A673 (cell line): ENCODE data around the gene MAGI1. TPM values are rescaled to one million over a fixed set of nuclear protein-coding genes. Genes with fewer than 3 reads are reported as not detected.
"Not testable (repeated sequence)": the region's sequence is repeated elsewhere in the genome, so short reads cannot be mapped to it uniquely, and the experiment has no call there.

Source experiments
- BruUV-seq: library from RNA; stranded (reverse); fragments of 400-500 nt; replicated peaks from 2 replicates; lab custom pipeline; 2021; lab: Mats Ljungman, UMichigan
- CTCF ChIA-PET: fragments of 300-600 bp; sonication (Branson Sonifier 250); formaldehyde crosslinking; loops from one replicate; lab custom pipeline; 2022; ENCODE audit warnings: antibody characterized with exemption; lab: Charles Lee
- POLR2A ChIA-PET: fragments of 300-600 bp; sonication (Branson Sonifier 250); formaldehyde crosslinking; loops from one replicate; lab custom pipeline; 2022; ENCODE audit warnings: antibody characterized with exemption; ENCODE audit not compliant: low non-redundant PET; lab: Charles Lee
- DNase-seq: peaks from one replicate; pipeline ENCODE4 v3.0.0-alpha.2; 2015; ENCODE audit warnings: low spot score
- H3K27ac ChIP-seq: fragments of 200-600 bp; sonication (generic); 2 replicates; pipeline ENCODE4 v1.5.1; 2016; ENCODE audit warnings: mixed run types, low read depth, mild to moderate bottlenecking, mixed read lengths, antibody characterized with exemption, low read length; ENCODE audit not compliant: poor library complexity, severe bottlenecking
- H3K27me3 ChIP-seq: fragments of 200-600 bp; sonication (generic); replicated peaks from 2 replicates; pipeline ENCODE4 v1.6.1; 2017; ENCODE audit warnings: mixed run types, low read depth, mild to moderate bottlenecking, mixed read lengths, antibody characterized with exemption, low read length; ENCODE audit not compliant: insufficient read depth, poor library complexity
- H3K36me3 ChIP-seq: fragments of 200-600 bp; sonication (generic); 2 replicates; pipeline ENCODE4 v1.6.1; 2016; ENCODE audit warnings: mixed run types, mild to moderate bottlenecking, mixed read lengths, antibody characterized with exemption, low read length; ENCODE audit not compliant: insufficient read depth, poor library complexity, severe bottlenecking
- H3K4me1 ChIP-seq: fragments of 200-600 bp; sonication (generic); 2 replicates; pipeline ENCODE4 v1.6.1; 2017; ENCODE audit warnings: mixed run types, mild to moderate bottlenecking, mixed read lengths, antibody characterized with exemption, low read length; ENCODE audit not compliant: insufficient read depth, poor library complexity, severe bottlenecking
- H3K4me3 ChIP-seq: fragments of 200-600 bp; sonication (generic); 2 replicates; pipeline ENCODE4 v1.5.1; 2016; ENCODE audit warnings: low read depth, mixed run types, mild to moderate bottlenecking, mixed read lengths, low read length; ENCODE audit not compliant: poor library complexity, severe bottlenecking
- H3K9me3 ChIP-seq: fragments of 200-600 bp; sonication (generic); 2 replicates; pipeline ENCODE4 v1.6.1; 2016; ENCODE audit warnings: mixed run types, low read depth, mild to moderate bottlenecking, mixed read lengths, antibody characterized with exemption, low read length; ENCODE audit not compliant: poor library complexity, severe bottlenecking
- EZH2 ChIP-seq: fragments of 200-600 bp; sonication (generic); IDR thresholded peaks from 2 replicates; pipeline ENCODE4 v1.6.1; 2017; ENCODE audit warnings: borderline replicate concordance, low read depth, mild to moderate bottlenecking, mixed read lengths, antibody characterized with exemption, low read length; ENCODE audit not compliant: poor library complexity, severe bottlenecking
- intact Hi-C: fragments of 100-400 bp; cut with micrococcal nuclease; formaldehyde crosslinking; loops from one replicate; pipeline ENCODE4 v1.10.0; 2022; ENCODE audit not compliant: unreplicated experiment
- total RNA-seq: library from RNA; stranded (reverse); gene quantifications from 2 replicates; pipeline ENCODE4 v1.2.3, GENCODE V29; 2021
- TF ChIP-seq, protein P1 (sequence below): fragments of 300-800, 200-600 bp; sonication (generic); conservative IDR thresholded peaks from 2 replicates; pipeline ENCODE4 v1.5.1; 2017; ENCODE audit warnings: low read depth, mild to moderate bottlenecking, antibody characterized with exemption, low read length, moderate library complexity, mixed read lengths

Gene MAGI1
- total RNA-seq, 1 experiment from 2014 or later = 30.5 TPM

DNA sequence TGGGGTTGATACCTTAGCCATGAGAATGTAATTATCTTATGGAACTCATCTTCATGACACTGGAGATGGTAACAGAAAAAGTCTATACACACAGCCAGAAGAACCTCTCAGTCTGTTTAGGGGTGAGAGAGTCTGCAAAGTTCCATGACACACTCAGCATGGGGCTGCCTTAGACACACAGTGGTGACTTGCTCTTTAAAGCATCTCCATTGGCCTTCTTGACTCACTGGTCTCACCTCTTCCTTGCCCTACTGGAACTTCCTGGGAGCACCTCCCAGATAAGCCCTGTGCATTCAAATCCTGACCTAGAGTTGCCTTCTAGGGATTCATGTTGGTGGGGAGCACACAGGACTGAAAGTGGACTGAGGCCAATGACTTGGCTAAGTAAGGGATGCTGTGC is 9.3 kb downstream of the MAGI1 start:
- Histone ChIP-seq H3K36me3 (no peaks in the 10 kb centered on the region), H3K27me3 (no peaks in the 10 kb centered on the region), H3K4me1 (no peaks in the 10 kb centered on the region), H3K27ac (no peak overlapping the region), H3K4me3 (no peak overlapping the region), H3K9me3 (no peaks in the 10 kb centered on the region)
- DNase-seq = no peak
- intact Hi-C loops = no loop called here
- no TSS peak for BruUV-seq
- POLR2A ChIA-PET = no interaction called here
- CTCF ChIA-PET = no interaction called here
- TF ChIP-seq EZH2 = no peak
- TF ChIP-seq, protein P1, sequence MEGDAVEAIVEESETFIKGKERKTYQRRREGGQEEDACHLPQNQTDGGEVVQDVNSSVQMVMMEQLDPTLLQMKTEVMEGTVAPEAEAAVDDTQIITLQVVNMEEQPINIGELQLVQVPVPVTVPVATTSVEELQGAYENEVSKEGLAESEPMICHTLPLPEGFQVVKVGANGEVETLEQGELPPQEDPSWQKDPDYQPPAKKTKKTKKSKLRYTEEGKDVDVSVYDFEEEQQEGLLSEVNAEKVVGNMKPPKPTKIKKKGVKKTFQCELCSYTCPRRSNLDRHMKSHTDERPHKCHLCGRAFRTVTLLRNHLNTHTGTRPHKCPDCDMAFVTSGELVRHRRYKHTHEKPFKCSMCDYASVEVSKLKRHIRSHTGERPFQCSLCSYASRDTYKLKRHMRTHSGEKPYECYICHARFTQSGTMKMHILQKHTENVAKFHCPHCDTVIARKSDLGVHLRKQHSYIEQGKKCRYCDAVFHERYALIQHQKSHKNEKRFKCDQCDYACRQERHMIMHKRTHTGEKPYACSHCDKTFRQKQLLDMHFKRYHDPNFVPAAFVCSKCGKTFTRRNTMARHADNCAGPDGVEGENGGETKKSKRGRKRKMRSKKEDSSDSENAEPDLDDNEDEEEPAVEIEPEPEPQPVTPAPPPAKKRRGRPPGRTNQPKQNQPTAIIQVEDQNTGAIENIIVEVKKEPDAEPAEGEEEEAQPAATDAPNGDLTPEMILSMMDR = no peak

GRCh38 chr3:66029014-66029413 is 9.7 kb downstream of the MAGI1 start:
- TF ChIP-seq EZH2 = no peak
- TF ChIP-seq, protein P1 = no peak
- Histone ChIP-seq H3K36me3 (no peaks in the 10 kb centered on the region), H3K27me3 (no peaks in the 10 kb centered on the region), H3K4me3 (no peak overlapping the region), H3K9me3 (no peaks in the 10 kb centered on the region), H3K4me1 (no peaks in the 10 kb centered on the region), H3K27ac (no peak overlapping the region)
- ChIA-PET CTCF (no interaction called here), POLR2A (no interaction called here)
- intact Hi-C loops = no loop called here
- no peak for DNase-seq
- no TSS peak for BruUV-seq

DNA sequence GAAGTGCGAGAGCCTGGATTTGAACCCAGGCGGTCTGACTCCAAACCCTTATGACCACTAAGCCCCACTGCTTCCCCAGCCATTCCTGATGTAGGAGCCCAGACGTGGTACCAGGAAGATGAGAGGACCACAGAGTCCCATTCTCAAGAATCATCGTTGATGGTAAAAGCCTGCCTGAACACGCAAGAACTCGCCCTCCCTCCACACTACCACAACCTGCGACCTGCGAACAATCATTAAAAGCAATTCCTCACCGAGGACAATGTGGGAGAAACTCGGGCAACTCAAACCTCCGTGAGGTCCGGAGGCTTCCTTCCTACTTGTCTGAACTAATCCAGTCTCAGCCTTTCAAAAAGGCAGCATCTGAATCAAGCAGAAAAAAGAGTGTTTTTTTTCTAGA is 10.3 kb downstream of the MAGI1 start:
- ChIA-PET CTCF (no interaction called here), POLR2A (no interaction called here)
- no peak for DNase-seq
- H3K4me1 ChIP-seq = peaks cover 5% of the 10 kb centered on the region
- no TSS peak for BruUV-seq
- TF ChIP-seq EZH2 = no peak
- TF ChIP-seq, protein P1 = no peak
- intact Hi-C loops = no loop called here
- no peaks in the 10 kb centered on the region for H3K36me3 ChIP-seq
- no peak overlapping the region for H3K27ac ChIP-seq
- H3K9me3 ChIP-seq = no peaks in the 10 kb centered on the region
- H3K27me3 ChIP-seq = no peaks in the 10 kb centered on the region
- H3K4me3 ChIP-seq = no peak overlapping the region

DNA sequence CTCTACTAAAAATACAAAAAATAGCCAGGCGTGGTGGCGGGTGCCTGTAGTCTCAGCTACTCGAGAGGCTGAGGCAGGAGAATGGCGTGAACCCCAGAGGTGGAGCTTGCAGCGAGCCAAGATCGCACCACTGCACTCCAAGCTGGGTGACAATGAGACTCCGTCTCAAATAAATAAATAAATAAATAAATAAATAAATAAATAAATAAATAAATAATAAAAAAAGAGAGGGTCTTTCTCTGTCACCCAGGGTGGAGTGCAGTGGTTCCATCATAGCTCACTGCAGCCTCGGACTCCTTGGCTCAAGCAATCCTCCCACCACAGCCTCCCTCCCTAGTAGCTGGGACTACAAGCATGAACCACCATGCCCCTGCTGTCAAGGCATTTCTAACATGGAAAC is 11.6 kb downstream of the MAGI1 start:
- DNase-seq, H3K36me3 ChIP-seq, POLR2A ChIA-PET, intact Hi-C loops, BruUV-seq, H3K4me3 ChIP-seq, H3K27me3 ChIP-seq, CTCF ChIA-PET, H3K9me3 ChIP-seq, H3K27ac ChIP-seq: not testable (repeated sequence)
- H3K4me1 ChIP-seq = peaks cover 14% of the 10 kb centered on the region
